CD4-positive, alpha-beta T cell treated with Interleukin-6 for 4 hours (primary cell): ENCODE measurements around the gene PFDN4.
"Not testable (repeated sequence)": the region's sequence is repeated elsewhere in the genome, so short reads cannot be mapped to it uniquely, and the experiment has no call there.

Experiments
- DNase-seq: peaks from one replicate; pipeline ENCODE4 v3.0.0-alpha.2; 2020; ENCODE audit warnings: mixed read lengths

The PFDN4 gene

GRCh38 chr20:54228841-54229240 is 21.0 kb downstream of the PFDN4 start:
- no peak for DNase-seq

GRCh38 chr20:54229566-54230160 is 21.8 kb downstream of the PFDN4 start:
- DNase-seq: no peak

GRCh38 chr20:54231036-54231435 is 23.1 kb downstream of the PFDN4 start:
- DNase-seq: no peak

GRCh38 chr20:54234991-54235390 is 27.1 kb downstream of the PFDN4 start:
- no peak for DNase-seq

GRCh38 chr20:54237116-54237943 is 29.4 kb downstream of the PFDN4 start:
- DNase-seq: no peak

GRCh38 chr20:54244113-54244512 is 36.2 kb downstream of the PFDN4 start:
- no peak for DNase-seq

- not testable (repeated sequence) for DNase-seq
Measured at GRCh38 chr20:54248705-54249104, 40.8 kb downstream of the PFDN4 start.

- no peak for DNase-seq
Measured at GRCh38 chr20:54250691-54251090, 42.8 kb downstream of the PFDN4 start.

- no peak for DNase-seq
Measured at GRCh38 chr20:54251096-54251495, 43.2 kb downstream of the PFDN4 start.

- DNase-seq: no peak
Measured at GRCh38 chr20:54254596-54254995, 46.7 kb downstream of the PFDN4 start.

- DNase-seq: no peak
Measured at GRCh38 chr20:54255157-54255556, 47.3 kb downstream of the PFDN4 start.

GRCh38 chr20:54256202-54256601 is 48.3 kb downstream of the PFDN4 start:
- no peak for DNase-seq

GRCh38 chr20:54257071-54257816 is 49.4 kb downstream of the PFDN4 start:
- DNase-seq: no peak

GRCh38 chr20:54260116-54260515 is 52.2 kb downstream of the PFDN4 start:
- DNase-seq: no peak

- DNase-seq: no peak
Measured at GRCh38 chr20:54262671-54263070, 54.8 kb downstream of the PFDN4 start.

- no peak for DNase-seq
Measured at GRCh38 chr20:54263116-54263690, 55.3 kb downstream of the PFDN4 start.

- not testable (repeated sequence) for DNase-seq
Measured at GRCh38 chr20:54265791-54266190, 57.9 kb downstream of the PFDN4 start.

- no peak for DNase-seq
Measured at GRCh38 chr20:54266844-54267243, 59.0 kb downstream of the PFDN4 start.

- no peak for DNase-seq
Measured at GRCh38 chr20:54267483-54268003, 59.7 kb downstream of the PFDN4 start.

GRCh38 chr20:54268941-54269340 is 61.1 kb downstream of the PFDN4 start:
- DNase-seq: no peak
